Activated CD4-positive, alpha-beta T cell treated with anti-CD3 and anti-CD28 coated beads, Interleukin-2, Interleukin-6, amounts not matched to agents 100 ng/mL and 50 ng/mL, durations not matched to agents 16 hours and 8 hours (primary cell): ENCODE results near the gene DBNL.

Experiments used
- DNase-seq: peaks from one replicate; pipeline ENCODE4 v3.0.0-alpha.2; 2020

The DBNL gene

DNA sequence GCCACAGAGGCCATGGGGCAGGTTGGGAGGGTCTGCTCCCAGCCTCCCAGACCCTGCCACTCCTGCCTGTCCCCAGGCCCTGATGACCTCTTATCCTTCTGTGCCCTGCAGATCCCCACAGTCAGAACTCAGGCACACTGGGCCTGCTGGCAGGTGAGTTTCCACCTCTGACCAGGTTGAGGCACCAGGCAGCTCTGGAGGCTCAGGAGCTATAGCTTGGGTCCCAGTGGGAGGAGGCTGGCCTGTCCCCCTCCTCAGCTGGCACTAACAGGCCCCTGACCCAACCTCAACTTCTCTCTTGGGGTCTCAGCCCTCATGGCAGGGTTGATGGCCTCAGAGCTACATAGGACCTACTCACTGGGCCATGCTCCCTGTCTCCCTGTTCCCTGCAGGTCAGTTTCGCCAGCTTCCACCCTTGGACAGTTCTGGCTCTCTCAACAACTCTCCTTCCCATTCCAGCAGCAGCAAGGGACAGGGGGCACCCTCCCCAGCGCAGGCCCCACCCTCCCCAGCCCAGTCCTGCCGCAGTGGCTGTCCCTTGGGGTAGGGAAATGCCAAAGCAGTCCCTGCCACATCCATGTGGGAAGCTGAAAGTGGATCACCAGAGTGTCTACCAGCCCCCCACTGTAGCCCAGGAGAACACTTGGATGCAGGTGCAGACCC is 56.9 kb downstream of the DBNL start:
- no peak for DNase-seq

DNA sequence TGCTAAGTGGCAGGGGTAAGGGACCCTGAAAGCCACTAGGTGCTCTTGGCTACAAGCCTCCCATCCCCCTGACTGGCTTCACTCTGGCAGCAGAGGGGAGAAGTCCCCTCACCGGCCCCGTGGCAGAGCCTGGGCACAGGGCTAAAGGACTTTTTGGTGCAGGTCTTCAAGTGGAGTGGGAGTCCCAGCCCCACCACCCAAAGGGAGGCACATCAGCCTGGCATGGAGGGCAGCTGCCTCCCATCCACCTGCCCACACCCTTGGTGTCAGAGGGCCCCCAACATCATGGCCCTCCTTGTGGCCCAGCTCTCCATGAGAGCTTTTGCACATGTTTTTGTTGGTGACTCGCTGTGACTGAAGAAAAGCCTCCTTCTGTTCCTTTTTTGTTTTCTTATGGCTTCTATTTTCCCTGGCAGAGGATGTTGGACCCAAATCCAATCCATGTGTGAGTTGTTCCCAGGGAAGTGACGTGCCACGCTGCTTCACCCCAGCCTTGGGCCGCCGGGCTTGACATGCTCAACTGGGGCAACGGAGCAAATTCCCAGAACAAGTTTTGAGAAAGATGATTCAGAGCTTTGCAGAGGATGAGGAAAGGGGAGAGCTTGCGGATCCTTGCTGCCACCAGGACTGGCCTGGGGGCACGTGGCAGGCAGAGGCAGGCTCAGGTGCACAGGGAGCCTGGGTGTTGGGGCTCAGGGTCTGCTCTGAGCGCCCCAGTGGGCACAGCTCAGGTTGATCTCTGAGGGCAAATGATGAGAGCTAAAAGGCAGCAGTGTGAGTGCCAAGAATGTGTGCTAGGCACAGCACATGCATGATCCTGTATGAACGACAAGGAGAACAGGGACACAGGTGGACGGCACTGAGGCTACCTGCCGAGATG is 57.7 kb downstream of the DBNL start:
- no peak for DNase-seq

DNA sequence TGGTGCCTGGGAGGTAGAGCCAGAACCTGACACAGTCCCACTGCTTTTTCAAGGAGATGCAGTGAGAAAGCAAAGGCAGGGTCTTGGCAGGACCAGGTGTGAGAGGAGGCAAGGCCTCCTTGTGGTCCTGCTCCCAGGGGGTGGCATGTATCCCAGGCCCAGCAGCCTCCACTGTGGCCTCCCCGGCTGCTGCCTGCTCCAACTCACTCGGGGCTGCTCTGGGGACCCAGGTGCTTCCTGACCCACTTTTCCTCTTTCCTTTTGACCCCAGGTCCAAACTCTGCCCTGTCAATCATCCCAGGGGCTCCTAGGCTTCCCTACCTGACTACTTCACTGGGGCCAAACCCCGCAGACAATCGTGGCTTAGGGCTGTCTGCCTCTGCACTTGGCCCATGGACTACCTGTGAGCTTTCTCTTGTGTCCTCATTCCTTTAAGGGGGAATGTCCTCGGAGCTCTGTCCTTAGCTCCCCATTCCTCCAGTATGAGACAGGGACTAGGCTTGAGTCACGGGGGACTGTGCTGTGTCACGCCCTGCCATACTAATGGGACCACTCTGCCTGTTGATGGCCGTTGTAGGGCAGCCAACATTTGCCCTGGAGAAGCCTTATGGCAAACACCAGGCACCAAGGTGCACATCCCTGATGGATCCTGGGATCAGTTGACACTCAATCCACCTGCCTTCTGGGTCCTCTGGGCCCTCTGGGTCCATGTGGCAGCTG is 58.5 kb downstream of the DBNL start:
- no peak for DNase-seq

DNA sequence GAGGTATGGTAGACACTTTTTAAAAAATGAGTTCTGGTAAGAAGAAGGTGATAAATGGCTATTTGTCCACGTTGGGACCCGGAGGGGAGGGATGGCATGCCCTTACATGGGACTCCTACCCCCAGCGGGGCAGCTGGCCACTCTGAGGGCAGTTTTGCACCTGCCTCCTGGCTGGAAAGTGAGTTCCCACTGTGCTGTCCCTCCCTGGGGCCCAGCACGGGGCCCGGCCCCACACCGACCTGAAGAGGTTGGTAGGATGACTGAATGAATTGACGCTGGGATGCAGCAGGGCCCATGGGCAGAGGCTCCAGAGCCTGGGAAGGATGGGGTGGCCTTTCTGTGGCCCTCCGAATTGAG is 59.0 kb downstream of the DBNL start:
- DNase-seq, result no peak

DNA sequence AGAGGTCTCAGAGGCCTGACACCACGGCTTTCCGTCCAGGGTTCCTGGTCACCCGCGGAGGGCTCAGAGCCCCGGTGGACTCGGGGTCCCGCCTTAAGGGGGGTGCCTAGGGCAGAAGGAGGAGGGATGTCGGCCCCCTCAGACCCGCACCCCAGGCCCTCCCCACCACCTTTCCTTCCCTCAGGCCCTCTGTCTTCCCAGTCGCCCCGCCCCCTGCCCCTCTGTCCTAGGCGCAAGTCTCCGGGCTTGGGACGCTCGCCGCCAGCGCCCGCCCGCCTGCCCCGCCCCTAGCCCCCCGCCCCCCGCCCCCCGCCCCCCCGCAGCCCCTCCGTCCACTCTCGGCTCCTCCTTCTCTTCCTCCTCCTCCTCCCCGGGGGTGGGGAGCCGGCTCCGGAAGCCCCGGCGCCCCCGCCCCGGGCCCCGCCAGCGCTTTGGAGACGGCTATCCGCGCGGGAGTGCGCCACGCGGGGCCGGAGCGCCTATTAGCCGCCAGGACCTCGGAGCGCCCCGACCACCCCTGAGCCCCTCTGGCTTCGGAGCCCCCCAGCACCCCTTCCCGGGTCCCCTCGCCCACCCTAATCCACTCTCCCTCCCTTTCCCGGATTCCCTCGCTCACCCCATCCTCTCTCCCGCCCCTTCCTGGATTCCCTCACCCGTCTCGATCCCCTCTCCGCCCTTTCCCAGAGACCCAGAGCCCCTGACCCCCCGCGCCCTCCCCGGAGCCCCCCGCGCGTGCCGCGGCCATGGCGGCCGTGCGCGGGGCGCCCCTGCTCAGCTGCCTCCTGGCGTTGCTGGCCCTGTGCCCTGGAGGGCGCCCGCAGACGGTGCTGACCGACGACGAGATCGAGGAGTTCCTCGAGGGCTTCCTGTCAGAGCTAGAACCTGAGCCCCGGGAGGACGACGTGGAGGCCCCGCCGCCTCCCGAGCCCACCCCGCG is 59.7 kb downstream of the DBNL start, which contains the start of gene AEBP1:
AEBP1 (plus strand) TSS at position 423 of the 937 bp plus-strand sequence; CDS start at position 744, 321 bp downstream.
- DNase-seq, result no peak

DNA sequence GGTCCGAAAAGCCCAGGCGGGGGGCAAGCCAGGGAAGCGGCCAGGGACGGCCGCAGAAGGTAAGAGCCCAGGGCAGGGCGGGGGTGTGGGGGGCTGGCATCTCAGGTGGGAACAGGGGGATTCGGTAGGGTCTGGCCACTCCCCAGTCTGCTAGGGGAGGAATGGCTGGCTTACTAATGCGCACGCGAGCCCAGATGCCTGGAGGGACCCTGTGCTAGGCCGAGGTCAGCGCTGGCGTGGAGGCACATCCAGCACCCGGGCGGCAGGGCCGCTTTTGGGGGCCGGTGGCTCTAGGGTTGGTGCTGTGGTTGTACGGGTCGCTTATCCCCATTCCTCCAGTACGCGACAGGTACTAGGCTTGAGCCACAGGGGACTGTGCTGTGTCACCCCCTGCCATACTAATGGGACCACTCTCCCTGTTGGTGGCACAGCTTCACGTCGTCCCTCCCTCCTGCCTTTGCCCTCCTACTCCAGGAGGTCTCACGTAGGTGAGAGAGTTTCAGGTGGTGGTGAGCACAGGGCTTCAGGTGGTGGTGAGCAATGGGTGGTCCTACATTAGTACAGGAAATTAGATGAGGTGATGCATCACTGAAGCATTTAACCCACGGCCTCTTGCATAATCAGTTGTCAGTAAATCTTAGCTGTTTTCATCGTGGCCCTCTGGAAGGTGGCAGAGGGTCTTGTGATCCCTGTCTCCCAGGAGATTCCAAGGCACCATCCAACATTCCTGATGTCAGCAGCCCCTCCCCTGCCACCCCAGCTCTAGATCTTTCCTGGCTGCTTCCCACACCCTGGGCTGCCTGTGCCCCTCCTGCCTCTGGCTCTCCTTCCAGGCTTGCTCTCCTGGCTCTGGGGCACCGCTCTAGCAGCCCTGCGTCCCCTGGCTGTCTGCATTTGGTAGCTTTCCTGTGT is 60.6 kb downstream of the DBNL start:
- no peak for DNase-seq

DNA sequence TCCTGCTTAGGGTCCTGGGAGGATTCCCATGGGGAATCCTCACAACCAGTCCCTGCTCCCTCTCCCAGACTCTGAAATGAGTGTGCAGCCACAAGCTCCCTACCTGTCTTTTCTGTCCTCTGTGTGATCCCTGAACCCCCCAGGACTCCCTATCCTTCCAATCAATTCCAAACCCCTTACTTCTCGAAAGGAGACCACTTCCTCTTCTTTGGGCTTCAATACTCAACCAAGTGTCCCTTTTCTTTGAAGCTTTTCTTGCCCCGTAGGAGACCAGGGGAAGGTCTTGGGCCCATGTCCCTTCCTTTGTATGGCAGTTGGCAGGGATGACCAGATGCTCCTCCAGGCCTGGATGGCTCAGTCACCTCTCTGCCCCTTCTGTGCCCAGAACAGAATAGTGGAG is 61.3 kb downstream of the DBNL start:
- DNase-seq, result no peak

DNA sequence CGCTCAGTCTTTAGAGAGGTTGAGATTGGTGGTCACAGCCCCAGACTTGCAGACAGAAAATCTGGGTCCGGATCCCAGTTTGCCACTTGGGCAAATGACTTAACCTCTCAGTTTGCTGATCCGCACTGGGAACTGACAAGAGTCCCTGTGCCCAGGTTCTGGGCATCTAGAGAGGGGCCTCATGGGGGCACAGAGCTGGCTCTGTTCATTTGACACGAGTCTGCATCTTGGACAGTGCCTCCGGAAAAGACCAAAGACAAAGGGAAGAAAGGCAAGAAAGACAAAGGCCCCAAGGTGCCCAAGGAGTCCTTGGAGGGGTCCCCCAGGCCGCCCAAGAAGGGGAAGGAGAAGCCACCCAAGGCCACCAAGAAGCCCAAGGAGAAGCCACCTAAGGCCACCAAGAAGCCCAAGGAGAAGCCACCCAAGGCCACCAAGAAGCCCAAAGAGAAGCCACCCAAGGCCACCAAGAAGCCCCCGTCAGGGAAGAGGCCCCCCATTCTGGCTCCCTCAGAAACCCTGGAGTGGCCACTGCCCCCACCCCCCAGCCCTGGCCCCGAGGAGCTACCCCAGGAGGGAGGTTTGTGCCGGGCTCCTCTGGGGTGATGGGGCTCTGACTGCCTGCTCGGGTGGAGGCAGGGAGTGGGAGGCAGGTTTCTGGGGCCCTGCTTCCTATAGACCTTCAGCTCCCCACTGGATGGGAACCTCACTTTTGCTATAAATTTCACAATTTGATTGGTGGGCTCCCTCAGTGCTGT is 62.0 kb downstream of the DBNL start:
- DNase-seq, result no peak

DNA sequence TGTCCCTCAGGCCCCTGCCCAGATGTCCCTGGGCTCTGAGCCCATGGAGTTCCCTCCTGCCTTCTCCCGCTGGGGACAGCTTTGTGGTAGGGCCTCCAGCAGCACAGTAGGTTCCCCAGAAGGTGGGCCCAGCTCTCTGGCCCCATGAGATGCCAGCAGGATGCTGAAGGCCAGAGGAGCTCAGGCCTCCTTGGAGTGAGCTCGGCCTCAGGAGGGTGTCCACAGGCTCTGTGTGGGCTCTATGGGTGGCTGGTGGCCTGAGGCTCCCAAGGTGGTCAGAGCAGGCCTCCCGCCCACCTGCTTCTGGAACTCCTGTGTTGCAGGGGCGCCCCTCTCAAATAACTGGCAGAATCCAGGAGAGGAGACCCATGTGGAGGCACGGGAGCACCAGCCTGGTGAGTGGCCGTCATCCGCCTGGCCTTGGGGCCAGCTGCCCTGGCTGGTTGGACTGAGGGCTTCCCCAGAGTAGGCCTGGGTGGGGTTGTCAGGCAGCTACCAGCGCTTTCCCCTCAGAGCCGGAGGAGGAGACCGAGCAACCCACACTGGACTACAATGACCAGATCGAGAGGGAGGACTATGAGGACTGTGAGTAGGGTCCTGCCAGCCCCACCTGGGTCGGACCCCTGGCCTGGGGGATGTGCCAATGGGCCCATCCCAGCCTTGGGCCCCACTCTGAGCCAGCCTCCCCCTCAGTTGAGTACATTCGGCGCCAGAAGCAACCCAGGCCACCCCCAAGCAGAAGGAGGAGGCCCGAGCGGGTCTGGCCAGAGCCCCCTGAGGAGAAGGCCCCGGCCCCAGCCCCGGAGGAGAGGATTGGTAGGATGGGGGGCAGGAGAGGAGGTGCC is 62.8 kb downstream of the DBNL start:
- DNase-seq, result no peak

DNA sequence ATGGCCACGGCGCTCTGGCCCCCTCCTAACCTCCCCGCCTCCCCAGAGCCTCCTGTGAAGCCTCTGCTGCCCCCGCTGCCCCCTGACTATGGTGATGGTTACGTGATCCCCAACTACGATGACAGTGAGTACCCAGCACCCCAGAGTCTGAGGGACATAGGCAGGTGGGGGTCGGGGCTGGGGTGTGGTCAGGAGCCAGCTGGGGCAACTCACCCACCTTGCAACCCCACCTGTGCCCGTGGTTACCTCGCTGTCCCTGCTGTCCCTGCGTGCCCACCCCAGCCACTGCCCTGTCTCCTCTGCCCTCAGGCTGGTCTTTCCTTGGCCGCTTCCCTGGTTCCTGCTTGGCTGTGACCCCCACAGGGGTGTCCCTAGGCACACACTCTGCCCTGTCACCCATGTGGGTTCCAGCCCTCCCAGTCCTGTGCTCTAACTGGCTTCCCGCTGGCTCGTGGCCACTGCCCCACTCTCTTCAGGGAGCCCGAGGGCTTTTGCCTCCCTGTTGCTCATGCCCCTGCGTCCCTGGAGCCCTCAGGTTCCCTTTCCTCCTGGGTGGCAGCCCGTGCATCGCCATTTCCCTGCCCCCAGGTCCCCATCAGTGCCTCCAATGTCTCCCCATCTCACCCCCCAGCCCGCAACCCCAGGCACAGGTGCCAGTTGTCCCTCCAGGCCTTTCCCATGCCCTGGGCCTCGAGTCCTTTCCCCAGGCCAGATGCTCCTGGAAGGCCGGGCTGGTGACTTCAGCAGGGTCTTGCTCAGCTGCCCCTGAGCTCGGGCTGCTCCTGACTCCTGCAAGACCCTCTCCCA is 63.7 kb downstream of the DBNL start:
- DNase-seq, result no peak

DNA sequence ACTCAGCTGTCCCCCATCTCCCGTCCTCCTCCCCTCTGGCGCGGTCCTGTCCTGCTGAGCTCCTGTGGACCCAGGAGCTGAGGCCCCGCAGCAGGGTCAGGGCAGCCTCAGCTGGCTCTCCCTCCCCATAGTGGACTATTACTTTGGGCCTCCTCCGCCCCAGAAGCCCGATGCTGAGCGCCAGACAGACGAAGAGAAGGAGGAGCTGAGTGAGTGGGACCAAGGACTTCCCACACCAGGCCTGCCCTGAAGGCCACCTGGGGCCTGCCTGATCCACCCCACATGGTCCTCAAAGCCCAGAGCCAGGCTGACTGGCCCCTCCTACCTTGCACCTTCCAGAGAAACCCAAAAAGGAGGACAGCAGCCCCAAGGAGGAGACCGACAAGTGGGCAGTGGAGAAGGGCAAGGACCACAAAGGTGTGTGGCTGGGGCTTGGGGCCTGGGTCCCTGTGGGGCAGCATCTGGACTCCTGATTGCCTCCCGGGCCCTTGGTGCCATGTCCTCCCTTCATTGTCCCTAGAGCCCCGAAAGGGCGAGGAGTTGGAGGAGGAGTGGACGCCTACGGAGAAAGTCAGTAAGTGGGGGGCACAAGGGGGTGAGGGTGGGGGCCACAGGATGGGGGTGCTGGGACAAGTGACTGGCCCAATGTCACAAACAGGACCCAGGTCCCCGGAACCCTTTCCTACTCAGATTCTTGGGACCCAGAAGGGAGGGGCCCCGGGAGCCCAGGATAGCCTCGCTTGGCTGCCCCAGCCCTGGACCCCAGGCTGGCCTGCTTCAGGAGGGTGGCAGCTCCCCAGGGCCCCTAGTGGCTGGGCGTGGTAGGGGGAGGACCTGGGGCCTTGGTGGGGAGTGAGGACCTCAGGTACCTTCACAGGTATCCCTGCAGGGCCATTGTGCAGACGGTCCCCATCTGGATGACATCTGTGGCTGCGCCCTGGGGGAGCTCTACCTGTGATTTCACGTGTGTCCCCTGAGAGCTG is 64.6 kb downstream of the DBNL start:
- no peak for DNase-seq

DNA sequence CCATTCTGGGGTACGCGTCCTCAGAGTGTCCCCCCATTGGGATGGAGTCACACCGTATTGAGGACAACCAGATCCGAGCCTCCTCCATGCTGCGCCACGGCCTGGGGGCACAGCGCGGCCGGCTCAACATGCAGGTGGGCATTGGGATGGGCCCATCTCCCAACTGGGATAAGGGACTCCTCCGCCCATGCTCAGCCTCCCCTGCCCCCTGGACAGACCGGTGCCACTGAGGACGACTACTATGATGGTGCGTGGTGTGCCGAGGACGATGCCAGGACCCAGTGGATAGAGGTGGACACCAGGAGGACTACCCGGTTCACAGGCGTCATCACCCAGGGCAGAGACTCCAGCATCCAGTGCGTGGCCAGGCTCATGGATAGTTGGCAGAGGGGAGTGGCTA is 65.5 kb downstream of the DBNL start:
- DNase-seq, result no peak

DNA sequence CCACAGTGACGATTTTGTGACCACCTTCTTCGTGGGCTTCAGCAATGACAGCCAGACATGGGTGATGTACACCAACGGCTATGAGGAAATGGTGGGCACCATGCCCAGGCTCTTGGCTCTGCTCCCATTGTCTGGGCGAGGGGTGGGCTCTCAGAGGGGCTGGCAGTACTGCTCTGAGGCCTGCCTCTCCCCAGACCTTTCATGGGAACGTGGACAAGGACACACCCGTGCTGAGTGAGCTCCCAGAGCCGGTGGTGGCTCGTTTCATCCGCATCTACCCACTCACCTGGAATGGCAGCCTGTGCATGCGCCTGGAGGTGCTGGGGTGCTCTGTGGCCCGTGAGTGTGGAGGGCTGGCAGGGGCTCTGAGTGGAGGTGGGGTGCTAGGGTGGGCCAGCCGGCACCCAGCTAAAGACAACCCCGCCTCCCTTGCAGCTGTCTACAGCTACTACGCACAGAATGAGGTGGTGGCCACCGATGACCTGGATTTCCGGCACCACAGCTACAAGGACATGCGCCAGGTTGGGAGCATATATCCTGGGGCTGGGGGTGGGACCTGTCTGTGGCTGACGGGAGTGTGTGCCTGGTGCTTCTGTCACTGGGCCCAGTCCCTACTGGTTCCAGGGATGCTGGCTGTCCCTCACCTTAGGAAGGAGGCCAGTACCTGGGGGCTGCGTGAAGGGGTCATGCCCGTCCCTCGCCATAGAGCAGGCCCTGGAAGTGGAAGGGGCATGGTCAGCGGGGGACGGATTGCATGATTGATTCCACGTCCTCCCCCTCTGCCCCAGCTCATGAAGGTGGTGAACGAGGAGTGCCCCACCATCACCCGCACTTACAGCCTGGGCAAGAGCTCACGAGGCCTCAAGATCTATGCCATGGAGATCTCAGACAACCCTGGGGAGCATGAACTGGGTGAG is 66.5 kb downstream of the DBNL start:
- DNase-seq, result no peak
